Skeletal muscle tissue (tissue), 4 donors: ENCODE measurements around the gene STK32C. TPM values are rescaled to one million over a fixed set of nuclear protein-coding genes. Genes with fewer than 3 reads are reported as not detected.
"Not testable (repeated sequence)": the region's sequence is repeated elsewhere in the genome, so short reads cannot be mapped to it uniquely, and the experiment has no call there.

Source experiments
- H3K27ac ChIP-seq: one replicate; pipeline ENCODE4 v1.7.0; 2013; ENCODE audit warnings: mild to moderate bottlenecking, low read depth, low read length, inconsistent platforms
- H3K27me3 ChIP-seq, 3 donors: one replicate each; pipeline ENCODE4 v1.7.0; 2013; ENCODE audit warnings: low read length in 3 of 3; ENCODE audit not compliant: control insufficient read depth in 3 of 3, insufficient read depth in 3 of 3
- H3K36me3 ChIP-seq, 3 donors: one replicate each; pipeline ENCODE4 v1.7.0; 2013; ENCODE audit warnings: low read length in 3 of 3; ENCODE audit not compliant: control insufficient read depth in 3 of 3, insufficient read depth in 3 of 3
- H3K4me1 ChIP-seq, 3 donors: one replicate each; pipeline ENCODE4 v1.7.0; 2013; ENCODE audit warnings: low read length in 3 of 3, mild to moderate bottlenecking in 3 of 3; ENCODE audit not compliant: control insufficient read depth in 3 of 3, insufficient read depth in 3 of 3
- H3K4me3 ChIP-seq, 3 donors: one replicate each; pipeline ENCODE4 v1.7.0; 2013; ENCODE audit warnings: low read length in 3 of 3
- H3K9ac ChIP-seq, 3 donors: one replicate each; pipeline ENCODE4 v1.7.0; 2013; ENCODE audit warnings: low read length in 3 of 3, mild to moderate bottlenecking in 3 of 3, moderate library complexity in 2 of 3, low read depth in 1 of 3
- H3K9me3 ChIP-seq, 3 donors: one replicate each; pipeline ENCODE4 v1.7.0; 2013; ENCODE audit warnings: low read length in 3 of 3; ENCODE audit not compliant: control insufficient read depth in 3 of 3
- total RNA-seq: library from RNA; depleted of rRNA; stranded (reverse); fragments of >200 nt; gene quantifications from one replicate; pipeline ENCODE4 v1.2.3, GENCODE V29; 2014
- donor health status: Osteomylitis.

Gene STK32C
- total RNA-seq = 8.4 TPM

DNA sequence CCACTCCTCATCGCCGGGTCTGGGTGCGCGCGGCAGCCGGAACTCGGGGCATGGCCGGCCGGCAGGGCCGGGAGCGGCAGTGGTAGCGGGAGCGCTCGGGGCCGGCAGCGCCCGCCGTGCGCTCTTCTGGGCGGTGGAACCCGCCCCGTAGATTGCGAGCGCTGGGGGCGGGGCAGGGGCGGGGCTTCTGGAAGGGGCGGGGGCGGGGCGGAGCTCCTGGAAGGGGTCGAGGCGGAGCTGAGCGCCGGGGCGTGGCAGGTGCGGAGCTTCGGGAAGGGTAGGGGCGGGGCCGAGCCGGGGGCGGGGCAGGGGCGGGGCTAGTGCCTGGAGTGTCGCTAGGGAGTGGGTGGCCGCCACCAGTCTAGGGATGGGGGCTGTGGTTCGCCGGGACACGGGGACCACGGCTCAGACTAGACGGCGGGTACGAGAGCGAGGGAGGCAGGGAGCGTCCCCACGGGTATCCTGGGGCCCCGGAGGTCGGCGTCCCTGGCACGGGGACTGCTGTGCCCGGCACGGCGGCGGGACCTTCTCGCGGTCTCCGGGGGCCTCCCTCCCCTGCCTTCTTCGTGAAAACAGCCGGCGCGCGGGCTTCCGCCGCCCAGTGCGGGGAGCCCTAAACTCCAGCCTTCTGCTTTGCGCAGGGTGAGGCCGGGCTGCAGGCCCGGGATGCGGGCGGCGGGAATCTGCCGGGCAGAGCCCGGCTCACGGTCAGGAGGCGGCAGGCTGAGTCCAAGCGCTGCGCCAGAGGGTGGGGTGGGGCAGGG is at the start of gene STK32C:
TSS of gene STK32C (minus strand) at position 128 of the 764 bp plus-strand sequence. CDS start at position 11, 117 bp downstream.
- peak within 1 kb of the TSS; percentile 42 for H3K27ac ChIP-seq
- peaks cover 0 to 19% (median 16%) of the 10 kb centered on the region in 3 donors for H3K4me1 ChIP-seq
- H3K36me3 ChIP-seq = no peaks in the 10 kb centered on the region
- H3K4me3 ChIP-seq = peak within 1 kb of the TSS; percentile 67 to 87 (median 80)
- peaks cover 0 to 20% (median 4%) of the 10 kb centered on the region in 3 donors for H3K27me3 ChIP-seq
- peak within 1 kb of the TSS; percentile 57 to 78 (median 75) for H3K9ac ChIP-seq
- no peaks in the 10 kb centered on the region for H3K9me3 ChIP-seq

- H3K4me3 ChIP-seq = no peak overlapping the region
These were observed 49.0 kb upstream of the STK32C start for GRCh38 chr10:132356621-132357195.

GRCh38 chr10:132355754-132356153 is 48.0 kb upstream of the STK32C start:
- no peak overlapping the region for H3K9ac ChIP-seq
- no peak overlapping the region for H3K4me3 ChIP-seq
- H3K9me3 ChIP-seq = no peaks in the 10 kb centered on the region
- no peaks in the 10 kb centered on the region for H3K4me1 ChIP-seq
- no peak overlapping the region for H3K27ac ChIP-seq
- no peaks in the 10 kb centered on the region for H3K27me3 ChIP-seq
- no peaks in the 10 kb centered on the region for H3K36me3 ChIP-seq

More at GRCh38 chr10:132356621-132357195, 49.0 kb upstream of the STK32C start:
- no peaks in the 10 kb centered on the region for H3K27me3 ChIP-seq
- no peak overlapping the region for H3K9ac ChIP-seq
- no peaks in the 10 kb centered on the region for H3K4me1 ChIP-seq
- H3K9me3 ChIP-seq = no peaks in the 10 kb centered on the region
- peaks cover 0 to 1% (median under 1%) of the 10 kb centered on the region in 3 donors for H3K36me3 ChIP-seq
- H3K27ac ChIP-seq = no peak overlapping the region

- Histone ChIP-seq H3K36me3 (peaks cover 0 to under 1% (median 0%) of the 10 kb centered on the region in 3 donors), H3K27ac (no peak overlapping the region), H3K9me3 (no peaks in the 10 kb centered on the region), H3K9ac (no peak overlapping the region), H3K4me3 (no peak overlapping the region), H3K4me1 (no peaks in the 10 kb centered on the region), H3K27me3 (no peaks in the 10 kb centered on the region)
These were observed 47.5 kb upstream of the STK32C start for GRCh38 chr10:132355297-132355696.

- no peaks in the 10 kb centered on the region for H3K27me3 ChIP-seq
These were observed 46.8 kb upstream of the STK32C start for GRCh38 chr10:132354356-132355094.

GRCh38 chr10:132353456-132354355 is 46.0 kb upstream of the STK32C start:
- H3K4me1 ChIP-seq = no peaks in the 10 kb centered on the region
- no peak overlapping the region for H3K4me3 ChIP-seq
- H3K9me3 ChIP-seq = no peaks in the 10 kb centered on the region
- no peaks in the 10 kb centered on the region for H3K27me3 ChIP-seq
- no peak overlapping the region for H3K27ac ChIP-seq
- H3K9ac ChIP-seq = no peak overlapping the region
- peaks cover 0 to 5% (median 3%) of the 10 kb centered on the region in 3 donors for H3K36me3 ChIP-seq

More at GRCh38 chr10:132354356-132355094, 46.8 kb upstream of the STK32C start:
- Histone ChIP-seq H3K27ac (no peak overlapping the region), H3K36me3 (peaks cover 0 to 2% (median 0%) of the 10 kb centered on the region in 3 donors), H3K4me3 (no peak overlapping the region), H3K9ac (no peak overlapping the region), H3K4me1 (no peaks in the 10 kb centered on the region), H3K9me3 (no peaks in the 10 kb centered on the region)

DNA sequence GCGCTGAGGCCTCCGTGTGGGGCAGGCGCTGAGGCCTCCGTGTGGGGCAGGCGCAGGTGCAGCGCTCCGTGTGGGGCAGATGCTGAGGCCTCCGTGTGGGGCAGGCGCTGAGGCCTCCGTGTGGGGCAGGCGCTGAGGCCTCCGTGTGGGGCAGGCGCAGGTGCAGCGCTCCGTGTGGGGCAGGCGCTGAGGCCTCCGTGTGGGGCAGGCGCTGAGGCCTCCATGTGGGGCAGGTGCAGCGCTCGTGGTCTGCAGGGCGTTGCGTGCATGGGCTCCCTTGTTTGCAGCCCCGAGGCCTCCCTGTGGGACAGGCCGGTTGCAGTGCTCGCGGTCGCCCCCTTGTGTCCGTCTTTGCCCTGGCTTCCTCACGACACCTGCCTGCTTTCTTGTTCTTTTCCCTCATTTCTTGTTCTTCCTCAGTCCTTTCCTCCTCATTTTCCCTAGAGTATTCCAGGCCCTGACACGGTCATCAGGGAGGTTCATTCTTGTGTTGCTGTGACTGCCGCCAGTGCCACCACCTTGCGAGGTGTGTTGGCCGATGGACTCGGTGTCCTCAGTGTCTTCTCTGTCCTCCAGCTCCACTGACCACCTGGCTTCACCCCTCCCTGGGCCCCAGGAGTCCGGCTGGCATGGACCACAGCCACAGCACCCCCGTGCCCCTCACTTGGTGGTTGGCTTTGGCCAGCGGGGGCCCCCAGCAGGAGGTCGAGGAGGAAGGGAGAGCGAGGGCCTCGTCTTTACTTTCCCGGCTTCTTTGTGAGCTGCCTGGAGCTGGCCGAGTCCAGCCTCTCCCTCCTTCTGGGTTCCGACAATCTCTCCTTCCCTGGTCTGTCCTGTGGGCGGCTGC is 44.9 kb upstream of the STK32C start:
- H3K27me3 ChIP-seq, H3K27ac ChIP-seq, H3K9me3 ChIP-seq, H3K4me3 ChIP-seq, H3K36me3 ChIP-seq, H3K4me1 ChIP-seq, H3K9ac ChIP-seq: not testable (repeated sequence)

DNA sequence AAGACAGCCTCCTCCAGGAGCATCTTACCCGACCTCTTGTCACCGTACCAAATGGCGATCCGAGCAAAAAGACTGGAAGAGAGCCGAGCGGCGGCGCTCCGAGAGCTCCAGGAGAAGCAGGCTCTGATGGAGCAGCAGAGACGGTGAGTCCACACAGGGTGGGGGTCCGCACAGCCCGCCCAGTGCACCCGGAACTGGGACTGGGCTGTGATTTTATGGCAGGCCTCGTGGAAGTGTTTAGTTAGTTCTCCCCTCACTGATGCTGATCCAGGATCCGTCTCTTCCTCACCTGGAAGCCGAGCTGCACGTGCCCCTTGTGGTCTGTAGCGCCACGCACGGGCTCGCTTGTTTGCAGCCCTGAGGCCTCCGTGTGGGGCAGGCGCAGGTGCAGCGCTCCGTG is 43.9 kb upstream of the STK32C start:
- Histone ChIP-seq H3K9me3 (no peaks in the 10 kb centered on the region), H3K27me3 (no peaks in the 10 kb centered on the region), H3K9ac (no peak overlapping the region), H3K36me3 (peaks cover 0 to 8% (median 5%) of the 10 kb centered on the region in 3 donors), H3K27ac (no peak overlapping the region), H3K4me3 (no peak overlapping the region), H3K4me1 (no peaks in the 10 kb centered on the region)

DNA sequence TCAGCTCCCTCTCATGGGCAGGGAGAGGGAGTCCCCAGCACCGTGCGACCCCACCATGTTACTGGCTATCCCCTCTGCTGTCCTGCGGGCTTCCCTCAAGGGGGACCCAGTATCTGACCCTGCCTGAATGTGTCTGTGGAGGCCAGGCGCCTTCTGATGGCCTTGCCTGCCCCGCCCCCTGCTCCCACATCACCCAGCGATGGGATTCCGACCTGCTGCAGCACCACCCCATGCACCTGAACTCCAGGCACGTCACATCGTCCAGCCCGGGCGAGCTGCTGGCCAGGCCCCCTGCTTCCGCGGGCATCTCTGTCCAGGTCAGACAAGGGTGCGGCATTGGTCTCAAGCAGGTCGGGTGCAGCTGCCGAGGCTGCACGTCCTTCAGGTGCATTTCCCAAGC is 43.2 kb upstream of the STK32C start:
- H3K9ac ChIP-seq = no peak overlapping the region
- peaks cover 0 to 9% (median 5%) of the 10 kb centered on the region in 3 donors for H3K36me3 ChIP-seq
- no peak overlapping the region for H3K4me3 ChIP-seq
- H3K9me3 ChIP-seq = no peaks in the 10 kb centered on the region
- no peaks in the 10 kb centered on the region for H3K27me3 ChIP-seq
- no peak overlapping the region for H3K27ac ChIP-seq
- H3K4me1 ChIP-seq = no peaks in the 10 kb centered on the region
